TTC549 (cell line): ENCODE measurements around the gene CPSF4L.

Experiments used
- FAIRE-seq: peaks from 2 replicates; lab custom pipeline; 2012; peaks lifted over from hg19 to GRCh38; lab: Jason Lieb, UNC

CPSF4L gene

GRCh38 chr17:73231395-73231794, 30.3 kb downstream of the CPSF4L start:
- no peak for FAIRE-seq

DNA sequence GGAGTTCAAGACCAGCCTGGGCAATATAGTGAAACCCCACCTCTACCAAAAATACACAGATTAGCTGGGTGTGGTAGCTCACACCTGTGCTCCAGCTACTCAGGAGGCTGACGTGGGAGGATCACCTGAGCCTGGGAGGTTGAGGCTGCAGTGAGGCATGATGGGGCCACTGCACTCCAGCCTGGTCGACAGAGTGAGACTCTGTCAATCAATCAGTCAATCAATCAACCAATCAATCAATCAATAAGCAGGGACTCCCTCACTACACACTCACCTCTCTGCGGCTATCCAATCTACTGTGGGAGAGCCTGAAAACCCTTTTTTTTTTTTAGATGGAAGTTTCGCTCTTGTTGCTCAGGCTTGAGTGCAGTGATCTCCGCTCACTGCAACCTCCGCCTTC, 31.6 kb downstream of the CPSF4L start:
- FAIRE-seq = no peak

DNA sequence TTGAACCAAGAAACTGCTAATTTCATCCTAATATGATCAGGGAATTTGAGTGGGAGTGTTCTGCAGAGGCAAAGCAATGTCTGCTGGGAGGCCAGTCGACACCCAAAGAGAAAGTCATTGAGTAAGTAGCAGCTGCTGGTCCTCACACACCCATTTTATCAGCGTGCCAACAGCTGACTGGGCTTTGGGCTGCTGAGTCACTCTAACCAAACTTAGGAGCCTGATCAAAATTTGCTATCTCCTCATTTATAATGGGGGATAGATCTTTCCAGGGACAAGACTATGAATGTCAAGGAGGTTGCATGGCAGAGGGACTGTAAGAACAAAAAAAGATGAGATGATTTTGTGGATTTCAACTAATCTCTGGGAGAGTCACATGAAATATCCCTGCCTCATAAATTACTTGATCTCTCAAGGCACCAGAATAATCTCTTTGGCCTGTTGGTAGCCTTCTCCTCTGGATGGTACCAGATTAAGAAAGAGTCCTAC, 32.9 kb downstream of the CPSF4L start:
- no peak for FAIRE-seq

- FAIRE-seq = no peak
Observed at GRCh38 chr17:73227944-73228343, 33.7 kb downstream of the CPSF4L start.

GRCh38 chr17:73227379-73227778, 34.3 kb downstream of the CPSF4L start:
- no peak for FAIRE-seq

DNA sequence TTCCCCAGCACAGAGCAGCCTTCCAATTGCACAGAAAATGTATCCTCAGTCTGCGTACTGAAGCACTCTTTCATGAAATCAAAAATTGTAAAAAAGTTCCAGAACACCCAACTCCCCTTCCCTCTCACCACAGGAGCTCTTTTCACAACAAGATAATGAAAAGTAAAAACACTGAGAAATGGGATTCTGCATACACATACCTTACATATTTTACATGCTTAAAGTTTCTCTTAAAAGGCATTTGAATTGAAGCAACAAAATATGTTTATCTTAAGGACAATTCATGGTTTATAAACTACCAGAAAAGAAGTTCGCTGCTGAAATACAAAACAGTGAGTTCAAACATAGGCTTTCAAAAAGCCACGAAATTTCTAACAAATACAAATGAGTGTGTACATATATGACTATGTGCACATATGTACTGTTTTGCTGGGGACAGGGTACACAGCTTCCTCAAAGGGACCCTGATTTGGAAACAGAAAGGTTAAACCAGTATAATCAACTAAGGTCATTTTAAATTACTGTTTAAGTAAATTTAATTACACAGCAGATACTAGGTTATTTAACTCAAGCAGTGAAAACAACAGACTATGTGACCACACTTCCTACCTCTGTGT, 35.0 kb downstream of the CPSF4L start:
- no peak for FAIRE-seq

DNA sequence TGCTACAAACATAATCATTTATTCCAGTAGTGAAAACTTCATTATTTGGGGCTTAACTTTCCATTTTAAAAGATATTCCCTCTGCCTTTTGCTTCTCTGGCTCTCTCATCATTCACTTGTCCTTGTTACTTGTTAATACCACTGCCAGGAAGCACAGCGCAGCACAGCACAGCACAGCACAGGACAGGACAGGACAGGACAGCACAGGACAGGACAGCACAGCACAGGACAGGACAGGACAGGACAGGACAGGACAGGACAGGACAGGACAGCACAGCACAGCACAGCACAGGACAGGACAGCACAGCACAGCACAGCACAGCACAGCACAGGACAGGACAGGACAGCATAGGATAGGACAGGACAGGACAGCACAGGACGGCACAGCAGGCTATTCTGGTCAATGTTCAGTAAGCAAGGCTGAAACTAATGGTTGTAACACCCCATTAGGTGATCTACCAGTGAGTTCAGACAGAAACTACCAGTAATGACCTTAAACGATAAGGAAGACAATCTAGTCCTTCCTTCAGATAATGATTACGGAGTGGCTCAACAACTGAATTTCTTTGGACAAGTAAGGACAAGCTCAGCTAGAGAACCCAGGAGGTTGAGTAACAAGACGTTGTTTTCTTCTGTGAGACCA, 36.9 kb downstream of the CPSF4L start:
- FAIRE-seq = no peak

- FAIRE-seq = no peak
Observed at GRCh38 chr17:73224237-73224636, 37.4 kb downstream of the CPSF4L start.

- no peak for FAIRE-seq
Observed at GRCh38 chr17:73223626-73224230, 38.0 kb downstream of the CPSF4L start.

GRCh38 chr17:73215447-73215846, 46.2 kb downstream of the CPSF4L start:
- FAIRE-seq = no peak

DNA sequence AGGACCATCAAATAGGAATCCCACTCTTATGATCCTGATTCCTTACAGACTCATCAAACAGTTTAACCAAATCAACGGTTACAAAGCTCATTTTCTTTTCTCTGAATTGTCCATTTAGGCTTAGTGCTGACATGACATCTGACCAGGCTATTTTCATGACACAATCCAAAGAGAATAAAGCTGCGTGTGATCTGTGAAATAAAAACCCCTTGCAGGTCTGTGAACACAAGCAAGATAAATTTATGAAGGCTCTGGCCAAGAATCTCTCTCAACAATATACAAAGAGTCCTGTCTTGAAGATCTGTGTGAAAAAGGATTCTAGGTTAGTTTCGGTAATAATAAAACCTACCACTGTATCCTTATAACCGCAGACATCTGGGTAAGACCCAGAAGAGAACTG, 46.8 kb downstream of the CPSF4L start:
- no peak for FAIRE-seq

- FAIRE-seq = no peak
Observed at GRCh38 chr17:73214008-73214407, 47.7 kb downstream of the CPSF4L start.

GRCh38 chr17:73211745-73212144, 49.9 kb downstream of the CPSF4L start:
- FAIRE-seq = no peak

- no peak for FAIRE-seq
Observed at GRCh38 chr17:73210002-73210678, 51.5 kb downstream of the CPSF4L start.

GRCh38 chr17:73209436-73209835, 52.2 kb downstream of the CPSF4L start:
- FAIRE-seq = no peak

DNA sequence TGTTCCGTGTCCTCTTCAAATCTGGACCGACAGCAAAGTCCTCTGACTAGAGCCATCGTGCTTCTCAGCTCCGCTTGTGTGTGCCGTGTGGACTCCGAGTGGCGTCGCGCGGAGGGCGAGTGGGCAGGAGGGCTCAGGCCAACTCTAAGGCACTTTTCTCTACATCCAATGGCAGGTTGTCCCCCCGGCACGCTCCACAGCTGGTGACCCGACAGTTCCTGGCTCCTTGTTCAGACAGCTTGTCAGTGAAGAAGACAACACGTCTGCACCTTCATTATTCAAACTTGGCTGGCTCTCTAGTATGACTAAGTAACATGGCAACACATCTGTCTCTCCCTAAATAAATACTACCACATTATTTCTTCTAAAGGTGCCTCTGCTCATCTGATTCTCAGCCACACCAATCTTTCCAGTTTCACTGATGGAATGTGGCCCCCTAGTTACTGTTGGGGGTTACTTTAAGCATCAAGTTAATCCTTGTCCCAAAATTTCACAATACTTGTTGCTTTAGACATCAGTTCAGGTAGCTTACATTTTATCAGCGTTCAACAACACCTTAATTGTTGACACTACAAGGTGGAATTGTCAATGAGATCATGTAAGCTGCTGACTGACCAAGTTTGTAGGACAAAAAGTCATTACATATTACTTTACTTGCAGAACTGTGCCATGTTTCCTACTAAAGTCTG, 53.4 kb downstream of the CPSF4L start:
- FAIRE-seq = no peak

DNA sequence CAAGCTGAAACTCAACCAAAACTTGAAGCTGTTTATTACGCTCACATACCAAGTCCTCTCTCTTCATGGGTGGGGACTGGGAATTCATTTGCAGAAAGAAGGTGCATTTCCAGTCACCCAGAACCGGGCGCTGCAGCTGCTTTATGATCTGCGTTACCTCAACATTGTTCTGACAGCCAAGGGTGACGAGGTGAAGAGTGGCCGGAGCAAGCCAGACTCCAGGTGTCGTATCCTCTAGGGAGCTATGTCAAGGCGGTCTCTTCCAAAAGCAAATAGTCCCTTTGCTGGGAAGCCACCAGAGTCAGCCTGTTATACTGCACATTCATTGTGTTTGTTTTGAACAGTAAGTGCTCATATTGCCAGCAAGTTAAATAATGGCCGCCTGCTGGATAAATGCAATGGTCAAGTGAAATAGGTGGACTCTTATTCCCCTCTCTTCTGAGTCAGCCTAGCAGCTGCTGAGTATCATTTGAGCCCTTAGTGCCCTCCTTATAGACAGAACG, 56.2 kb downstream of the CPSF4L start:
- FAIRE-seq = no peak

GRCh38 chr17:73203788-73204479, 57.7 kb downstream of the CPSF4L start:
- no peak for FAIRE-seq

DNA sequence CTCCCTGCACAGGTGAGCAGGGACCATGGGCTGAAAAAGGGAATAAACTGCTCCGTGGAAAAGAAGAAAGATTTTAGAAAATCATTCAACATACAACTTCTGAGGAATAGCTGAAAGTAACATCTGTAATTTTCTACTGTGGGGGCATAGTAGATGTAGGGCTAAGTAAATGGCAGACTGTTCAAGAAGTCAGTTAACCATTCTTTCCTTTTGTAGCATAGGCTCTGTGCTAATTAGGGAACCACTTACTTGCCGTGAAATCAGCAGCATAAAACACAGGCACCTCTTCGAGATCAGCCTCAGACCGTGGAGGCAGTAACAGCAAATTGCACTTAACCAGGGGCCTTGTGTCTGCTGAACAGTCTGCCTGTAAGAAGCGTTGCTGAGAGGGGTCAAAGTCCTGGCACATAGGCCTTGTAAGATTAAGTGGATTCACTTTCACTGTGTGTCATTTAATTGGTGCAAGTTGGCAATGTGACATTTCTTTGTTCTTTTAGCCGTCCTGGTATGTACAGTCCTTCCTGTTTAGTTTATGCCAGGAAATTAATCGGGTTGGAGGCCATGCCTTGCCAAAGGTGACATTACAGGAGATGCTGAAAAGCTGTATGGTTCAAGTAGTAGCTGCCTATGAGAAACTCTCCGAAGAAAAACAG, 58.4 kb downstream of the CPSF4L start:
- FAIRE-seq = no peak

DNA sequence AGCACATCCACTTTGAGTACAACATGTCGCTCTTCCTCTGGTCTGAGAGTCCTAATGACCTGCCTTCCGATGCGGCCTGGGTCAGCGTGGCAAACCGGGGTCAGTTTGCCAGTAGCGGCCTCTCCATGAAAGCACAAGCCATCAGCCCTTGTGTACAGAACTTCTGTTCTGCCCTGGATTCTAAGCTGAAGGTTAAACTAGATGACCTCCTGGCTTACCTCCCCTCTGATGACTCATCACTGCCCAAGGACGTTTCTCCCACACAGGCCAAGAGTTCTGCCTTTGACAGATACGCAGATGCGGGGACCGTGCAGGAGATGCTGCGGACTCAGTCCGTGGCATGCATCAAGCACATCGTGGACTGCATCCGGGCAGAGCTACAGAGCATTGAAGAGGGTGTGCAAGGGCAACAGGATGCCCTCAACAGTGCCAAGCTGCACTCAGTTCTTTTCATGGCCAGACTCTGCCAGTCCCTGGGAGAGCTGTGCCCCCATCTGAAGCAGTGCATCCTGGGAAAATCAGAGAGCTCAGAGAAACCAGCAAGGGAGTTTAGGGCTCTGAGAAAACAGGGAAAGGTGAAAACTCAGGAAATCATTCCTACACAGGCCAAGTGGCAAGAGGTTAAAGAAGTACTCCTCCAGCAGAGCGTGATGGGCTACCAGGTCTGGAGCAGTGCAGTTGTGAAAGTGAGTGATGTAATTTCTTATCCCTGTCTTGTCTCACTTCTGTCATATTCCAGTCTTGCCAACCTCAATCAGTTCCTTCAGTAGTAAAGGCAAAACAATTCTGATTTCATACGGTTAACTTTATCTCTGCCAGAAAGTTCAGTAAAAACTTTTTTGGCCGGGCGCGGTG, 60.2 kb downstream of the CPSF4L start:
- no peak for FAIRE-seq
